PC-9 (cell line): Measurements from ENCODE around the gene CRIP1. TPM values are rescaled to one million over a fixed set of nuclear protein-coding genes. Genes with fewer than 3 reads are reported as not detected.

Source experiments
- BruUV-seq: library from RNA; stranded (reverse); fragments of 400-500 nt; replicated peaks from 2 replicates; lab custom pipeline; 2021; lab: Mats Ljungman, UMichigan
- CTCF ChIA-PET: fragments of 300-600 bp; sonication (Branson Sonifier 250); formaldehyde crosslinking; loops from one replicate; lab custom pipeline; 2022; ENCODE audit warnings: antibody characterized with exemption; lab: Charles Lee
- POLR2A ChIA-PET: fragments of 300-600 bp; sonication (Branson Sonifier 250); formaldehyde crosslinking; loops from one replicate; lab custom pipeline; 2022; ENCODE audit warnings: antibody characterized with exemption; ENCODE audit not compliant: unreplicated experiment; lab: Charles Lee
- DNase-seq, 2 experiments: peaks; one replicate each; pipeline versions ENCODE4 v3.0.0 to v3.0.0-alpha.2; 2015 to 2022; ENCODE audit warnings: mixed read lengths in 1 of 2
- H2AFZ ChIP-seq: fragments of 200-600 bp; sonication (generic); 2 replicates; pipeline ENCODE4 v1.8.1; 2017; ENCODE audit warnings: antibody characterized with exemption
- H3F3A ChIP-seq: fragments of 200-600 bp; sonication (generic); 2 replicates; pipeline ENCODE4 v1.8.1; 2017; ENCODE audit warnings: antibody characterized with exemption, mild to moderate bottlenecking, low read depth; ENCODE audit not compliant: insufficient read depth
- H3K27ac ChIP-seq: fragments of 200-600 bp; sonication (generic); 2 replicates; pipeline ENCODE4 v1.6.1; 2016; ENCODE audit warnings: mixed run types
- H3K27me3 ChIP-seq: fragments of 200-600 bp; sonication (generic); 2 replicates; pipeline ENCODE4 v1.6.1; 2016; ENCODE audit warnings: low read depth, mixed run types; ENCODE audit not compliant: insufficient read depth
- H3K36me3 ChIP-seq: fragments of 200-600 bp; sonication (generic); 2 replicates; pipeline ENCODE4 v1.6.1; 2016; ENCODE audit warnings: low read depth, mixed run types
- H3K4me1 ChIP-seq: fragments of 200-600 bp; sonication (generic); replicated peaks from 2 replicates; pipeline ENCODE4 v1.6.1; 2016; ENCODE audit warnings: mixed run types; ENCODE audit not compliant: insufficient read depth
- H3K4me2 ChIP-seq: fragments of 200-600 bp; sonication (generic); 2 replicates; pipeline ENCODE4 v1.6.1; 2017; ENCODE audit warnings: mixed run types
- H3K4me3 ChIP-seq: fragments of 200-600 bp; sonication (generic); 2 replicates; pipeline ENCODE4 v1.6.1; 2016; ENCODE audit warnings: mixed run types
- H3K79me2 ChIP-seq: fragments of 200-600 bp; sonication (generic); 2 replicates; pipeline ENCODE4 v1.6.1; 2017; ENCODE audit warnings: low read depth, mixed run types
- H3K9me2 ChIP-seq: fragments of 200-600 bp; sonication (generic); 2 replicates; pipeline ENCODE4 v1.8.1; 2017; ENCODE audit warnings: mild to moderate bottlenecking; ENCODE audit not compliant: insufficient read depth
- H3K9me3 ChIP-seq: fragments of 200-600 bp; sonication (generic); 2 replicates; pipeline ENCODE4 v1.8.1; 2016; ENCODE audit warnings: low read depth; ENCODE audit not compliant: insufficient read depth
- H4K20me1 ChIP-seq: fragments of 200-600 bp; sonication (generic); 2 replicates; pipeline ENCODE4 v1.8.1; 2017; ENCODE audit not compliant: insufficient read depth
- EZH2 ChIP-seq: fragments of 200-600 bp; sonication (generic); IDR thresholded peaks from 2 replicates; pipeline ENCODE4 v1.8.0; 2017; ENCODE audit warnings: antibody characterized with exemption, low read depth
- intact Hi-C: fragments of 100-400 bp; cut with micrococcal nuclease; formaldehyde crosslinking; loops from one replicate; pipeline ENCODE4 v1.10.0; 2022; ENCODE audit not compliant: unreplicated experiment
- total RNA-seq: library from RNA; stranded (reverse); gene quantifications from 2 replicates; pipeline ENCODE4 v1.2.3, GENCODE V29; 2021
- TF ChIP-seq, protein P1 (sequence below): fragments of 200-600 bp; sonication (generic); conservative IDR thresholded peaks from 2 replicates; pipeline ENCODE4 v1.6.1; 2017; ENCODE audit warnings: mixed run types, antibody characterized with exemption, mild to moderate bottlenecking, moderate library complexity

The CRIP1 gene
- total RNA-seq, 1 experiment from 2014 or later: 296 TPM

GRCh38 chr14:105448706-105449111, 38.0 kb upstream of the CRIP1 start:
- H3K27me3 ChIP-seq: no peaks in the 10 kb centered on the region
- no TSS peak for BruUV-seq
- no peak overlapping the region for H2AFZ ChIP-seq
- H3K4me3 ChIP-seq: no peak overlapping the region
- intact Hi-C loops: loop anchor here (2.0 kb wide), 1 partner anchor 40 kb away; no protein-coding TSS in a partner anchor
- H3K4me1 ChIP-seq: no peaks in the 10 kb centered on the region
- H3F3A ChIP-seq: no peaks in the 10 kb centered on the region
- no peaks in the 10 kb centered on the region for H3K79me2 ChIP-seq
- TF ChIP-seq, protein P1, sequence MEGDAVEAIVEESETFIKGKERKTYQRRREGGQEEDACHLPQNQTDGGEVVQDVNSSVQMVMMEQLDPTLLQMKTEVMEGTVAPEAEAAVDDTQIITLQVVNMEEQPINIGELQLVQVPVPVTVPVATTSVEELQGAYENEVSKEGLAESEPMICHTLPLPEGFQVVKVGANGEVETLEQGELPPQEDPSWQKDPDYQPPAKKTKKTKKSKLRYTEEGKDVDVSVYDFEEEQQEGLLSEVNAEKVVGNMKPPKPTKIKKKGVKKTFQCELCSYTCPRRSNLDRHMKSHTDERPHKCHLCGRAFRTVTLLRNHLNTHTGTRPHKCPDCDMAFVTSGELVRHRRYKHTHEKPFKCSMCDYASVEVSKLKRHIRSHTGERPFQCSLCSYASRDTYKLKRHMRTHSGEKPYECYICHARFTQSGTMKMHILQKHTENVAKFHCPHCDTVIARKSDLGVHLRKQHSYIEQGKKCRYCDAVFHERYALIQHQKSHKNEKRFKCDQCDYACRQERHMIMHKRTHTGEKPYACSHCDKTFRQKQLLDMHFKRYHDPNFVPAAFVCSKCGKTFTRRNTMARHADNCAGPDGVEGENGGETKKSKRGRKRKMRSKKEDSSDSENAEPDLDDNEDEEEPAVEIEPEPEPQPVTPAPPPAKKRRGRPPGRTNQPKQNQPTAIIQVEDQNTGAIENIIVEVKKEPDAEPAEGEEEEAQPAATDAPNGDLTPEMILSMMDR: peak; percentile 74
- TF ChIP-seq EZH2: no peak
- H3K4me2 ChIP-seq: no peak overlapping the region
- no peaks in the 10 kb centered on the region for H3K9me3 ChIP-seq
- no peak overlapping the region for H3K27ac ChIP-seq
- no peaks in the 10 kb centered on the region for H3K9me2 ChIP-seq
- POLR2A ChIA-PET: no interaction called here
- H4K20me1 ChIP-seq: peaks cover 23% of the 10 kb centered on the region
- CTCF ChIA-PET: no interaction called here
- H3K36me3 ChIP-seq: no peaks in the 10 kb centered on the region
- peak in 1 of 2 experiments; percentile 34 for DNase-seq

DNA sequence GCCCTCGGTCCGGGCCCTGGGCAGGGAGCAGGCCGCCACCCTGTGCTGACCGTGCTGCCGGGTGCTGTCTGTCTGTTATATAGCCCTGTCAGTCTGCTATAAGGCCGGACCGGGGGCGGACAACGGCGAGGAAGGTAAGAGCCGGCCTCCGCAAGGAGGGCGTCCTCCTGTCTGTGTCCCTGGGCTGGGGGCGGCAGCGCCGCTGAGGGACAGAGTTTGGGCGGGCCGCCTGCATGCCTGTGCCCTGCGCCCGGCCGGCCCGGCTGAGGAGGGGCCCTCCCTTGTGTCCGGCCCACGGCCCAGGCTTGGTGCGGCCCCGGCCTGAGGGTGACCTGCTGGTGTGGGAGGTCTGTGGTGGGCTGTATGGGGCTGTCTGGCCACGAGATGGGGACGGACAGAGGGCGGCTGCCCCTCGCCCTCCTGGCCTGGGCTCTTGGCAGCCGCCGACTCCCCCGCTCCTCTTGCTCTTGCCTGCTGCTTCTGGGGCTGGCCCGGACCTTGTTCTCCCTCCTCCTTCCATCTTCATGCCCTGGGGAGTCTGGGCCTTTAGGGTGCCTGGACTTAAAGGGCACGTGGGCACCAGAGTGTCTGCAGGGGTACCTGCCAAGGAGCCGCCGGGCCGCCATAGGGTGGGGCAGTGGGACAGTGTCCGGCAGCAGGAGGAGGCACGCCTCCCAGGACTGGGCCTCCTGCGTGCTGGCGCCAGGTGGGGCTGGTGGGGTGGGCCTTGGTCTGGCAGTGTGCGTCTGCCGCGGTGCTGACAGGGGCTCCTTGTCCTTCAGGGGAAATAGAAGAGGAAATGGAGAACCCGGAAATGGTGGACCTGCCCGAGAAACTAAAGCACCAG, 37.2 kb upstream of the CRIP1 start:
- Histone ChIP-seq H4K20me1 (peaks cover 23% of the 10 kb centered on the region), H3K36me3 (no peaks in the 10 kb centered on the region), H3K4me1 (no peaks in the 10 kb centered on the region), H3F3A (no peaks in the 10 kb centered on the region), H3K27me3 (no peaks in the 10 kb centered on the region), H2AFZ (no peak overlapping the region), H3K4me2 (no peak overlapping the region), H3K79me2 (no peaks in the 10 kb centered on the region), H3K4me3 (no peak overlapping the region), H3K27ac (no peak overlapping the region), H3K9me3 (no peaks in the 10 kb centered on the region), H3K9me2 (no peaks in the 10 kb centered on the region)
- CTCF ChIA-PET: no interaction called here
- no peak for DNase-seq
- POLR2A ChIA-PET: no interaction called here
- intact Hi-C loops: loop anchor here (2.0 kb wide), 1 partner anchor 39 kb away; no protein-coding TSS in a partner anchor
- BruUV-seq: no TSS peak
- TF ChIP-seq, protein P1: no peak
- no peak for TF ChIP-seq EZH2

GRCh38 chr14:105450123-105450505, 36.6 kb upstream of the CRIP1 start:
- H3K27me3 ChIP-seq: no peaks in the 10 kb centered on the region
- no peaks in the 10 kb centered on the region for H3F3A ChIP-seq
- no peaks in the 10 kb centered on the region for H3K4me1 ChIP-seq
- no peaks in the 10 kb centered on the region for H3K79me2 ChIP-seq
- no peak for TF ChIP-seq EZH2
- TF ChIP-seq, protein P1: no peak
- no peaks in the 10 kb centered on the region for H3K9me3 ChIP-seq
- H3K4me3 ChIP-seq: no peak overlapping the region
- no peak overlapping the region for H3K27ac ChIP-seq
- no peak overlapping the region for H3K4me2 ChIP-seq
- H3K9me2 ChIP-seq: no peaks in the 10 kb centered on the region
- intact Hi-C loops: no loop called here
- DNase-seq: no peak
- no peaks in the 10 kb centered on the region for H3K36me3 ChIP-seq
- H4K20me1 ChIP-seq: peaks cover 19% of the 10 kb centered on the region
- CTCF ChIA-PET: no interaction called here
- no TSS peak for BruUV-seq
- no peak overlapping the region for H2AFZ ChIP-seq
- POLR2A ChIA-PET: no interaction called here
